SH-SY5Y (cell line): ENCODE measurements around the gene ALG12.

ENCODE experiments used
- GATA2 ChIP-seq: IDR thresholded peaks from 2 replicates; pipeline ENCODE4 v1.6.1; 2011; ENCODE audit warnings: mild to moderate bottlenecking, low read depth, low read length
- GATA3 ChIP-seq: IDR thresholded peaks from 2 replicates; pipeline ENCODE4 v1.6.1; 2011; ENCODE audit warnings: low read depth, mild to moderate bottlenecking, low read length, moderate library complexity

- TF ChIP-seq GATA2 (no peak), GATA3 (no peak)
Observed at GRCh38 chr22:49924113-49924833, 6.0 kb upstream of the ALG12 start.
